T47D (cell line): ENCODE measurements around the gene FAM181B.

Experiments
- DNase-seq, 2 experiments: peaks; one replicate each; pipeline versions ENCODE4 v3.0.0 to v3.0.0-alpha.2; 2011 to 2012; ENCODE audit warnings: low read depth in 1 of 2, low spot score in 1 of 2
- JUND ChIP-seq: IDR thresholded peaks from 2 replicates; pipeline ENCODE4 v1.6.1; 2012; ENCODE audit warnings: low read depth
- in situ Hi-C: cut with HindIII; loops from 2 replicates; pipeline ENCODE4 v1.10.0; 2016; ENCODE audit warnings: low sequenced_read_pairs, low pct_unique_long_range_greater_than_20kb

FAM181B gene, protein sequence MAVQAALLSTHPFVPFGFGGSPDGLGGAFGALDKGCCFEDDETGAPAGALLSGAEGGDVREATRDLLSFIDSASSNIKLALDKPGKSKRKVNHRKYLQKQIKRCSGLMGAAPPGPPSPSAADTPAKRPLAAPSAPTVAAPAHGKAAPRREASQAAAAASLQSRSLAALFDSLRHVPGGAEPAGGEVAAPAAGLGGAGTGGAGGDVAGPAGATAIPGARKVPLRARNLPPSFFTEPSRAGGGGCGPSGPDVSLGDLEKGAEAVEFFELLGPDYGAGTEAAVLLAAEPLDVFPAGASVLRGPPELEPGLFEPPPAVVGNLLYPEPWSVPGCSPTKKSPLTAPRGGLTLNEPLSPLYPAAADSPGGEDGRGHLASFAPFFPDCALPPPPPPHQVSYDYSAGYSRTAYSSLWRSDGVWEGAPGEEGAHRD

DNA sequence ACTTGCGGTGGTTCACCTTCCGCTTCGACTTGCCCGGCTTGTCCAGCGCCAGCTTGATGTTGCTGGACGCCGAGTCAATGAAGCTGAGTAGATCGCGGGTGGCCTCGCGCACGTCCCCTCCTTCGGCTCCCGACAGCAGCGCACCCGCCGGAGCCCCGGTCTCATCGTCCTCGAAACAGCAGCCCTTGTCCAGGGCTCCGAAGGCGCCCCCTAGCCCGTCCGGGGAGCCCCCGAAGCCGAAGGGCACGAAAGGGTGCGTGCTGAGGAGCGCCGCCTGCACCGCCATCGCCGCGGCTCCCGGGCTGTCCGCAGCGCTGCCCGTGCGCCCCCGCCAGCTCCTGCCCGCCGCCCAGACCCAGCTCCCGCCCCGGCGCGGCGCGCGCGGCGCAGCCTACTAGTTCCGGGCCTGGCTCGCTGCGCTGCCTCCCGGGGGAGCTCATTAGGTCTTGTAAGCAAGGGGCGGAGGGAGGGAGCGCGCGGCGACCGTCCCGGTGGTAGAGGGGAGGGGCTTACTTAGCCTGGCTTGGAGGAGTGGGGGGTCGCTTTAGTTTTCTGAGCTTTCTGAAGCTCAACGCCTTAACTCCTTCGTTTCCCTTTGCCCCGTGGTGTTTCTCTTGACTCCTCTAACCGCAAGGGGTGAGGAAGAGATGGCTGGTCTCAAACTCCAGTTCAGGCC lies at the start of gene FAM181B:
Gene FAM181B (minus strand): TSS at position 421 of the 676 bp plus-strand sequence. CDS start 135 bp downstream, at position 286.
- DNase-seq: no peak
- TF ChIP-seq JUND: no peak
- in situ Hi-C loops: no loop called here

DNA sequence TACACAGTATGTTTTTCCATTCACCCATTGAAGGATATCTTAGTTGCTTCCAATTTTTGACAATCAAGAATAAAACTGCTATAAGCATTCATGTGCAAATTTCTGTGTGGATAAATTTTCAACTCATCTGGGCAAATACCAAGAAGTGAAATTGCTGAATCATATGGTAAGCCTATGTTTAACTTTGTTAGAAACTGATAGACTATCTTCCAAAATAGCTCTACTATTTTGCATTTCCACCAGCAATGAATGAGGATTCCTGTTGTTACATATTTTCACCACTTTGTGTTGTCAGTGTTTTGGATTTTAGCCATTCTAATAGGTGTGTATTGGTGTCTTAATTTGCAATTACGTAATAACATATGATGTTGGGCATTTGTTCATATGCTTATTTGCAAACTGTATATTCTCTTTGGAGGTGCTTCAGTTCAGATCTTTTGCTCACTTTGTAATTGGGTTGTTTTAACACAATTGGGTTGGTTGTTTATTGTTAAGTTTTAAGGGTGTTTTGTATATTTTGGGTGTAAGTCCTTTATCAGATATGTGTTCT lies 49.2 kb upstream of the FAM181B start:
- TF ChIP-seq JUND: no peak
- DNase-seq: no peak
- in situ Hi-C loops: no loop called here

DNA sequence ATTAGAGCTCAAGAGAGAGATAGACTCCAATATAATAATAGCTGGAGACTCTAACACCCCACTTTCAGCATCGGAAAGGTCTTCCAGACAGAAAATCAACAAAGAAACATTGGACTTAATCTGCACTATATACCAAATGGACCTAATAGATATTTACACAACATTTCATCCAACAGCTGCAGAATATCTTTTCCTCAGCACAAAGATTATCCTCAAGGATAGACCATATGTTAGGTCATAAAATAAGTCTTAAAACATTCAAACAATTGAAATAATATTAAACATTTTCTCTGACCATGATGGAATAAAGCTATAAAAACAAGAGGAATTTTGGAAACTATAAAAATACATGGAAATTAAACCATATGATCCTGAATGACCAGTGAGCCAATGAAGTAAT lies 45.1 kb upstream of the FAM181B start:
- TF ChIP-seq JUND: no peak
- no peak for DNase-seq

DNA sequence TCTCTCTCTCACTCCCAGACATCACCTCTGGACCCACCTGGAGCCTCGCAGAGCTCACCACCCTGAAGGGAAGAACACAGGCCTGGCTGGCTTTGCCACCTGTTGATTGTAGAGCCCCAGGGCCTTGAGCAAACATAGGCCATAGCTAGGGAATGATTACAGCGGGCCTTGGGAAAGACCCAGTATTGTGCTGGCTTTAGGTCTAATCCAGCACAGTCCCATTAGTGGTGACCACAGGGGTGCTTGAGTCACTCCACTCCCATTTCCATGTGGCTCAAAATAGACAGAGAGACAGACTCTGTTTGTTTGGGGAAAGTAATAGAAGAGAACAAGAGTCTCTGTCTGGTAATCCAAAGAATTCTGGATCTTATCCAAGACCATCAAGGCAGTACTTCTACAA lies 42.7 kb upstream of the FAM181B start:
- in situ Hi-C loops: no loop called here
- DNase-seq: no peak
- TF ChIP-seq JUND: no peak

More for the DNA sequence above, 45.1 kb upstream of the FAM181B start:
- in situ Hi-C loops: no loop called here

DNA sequence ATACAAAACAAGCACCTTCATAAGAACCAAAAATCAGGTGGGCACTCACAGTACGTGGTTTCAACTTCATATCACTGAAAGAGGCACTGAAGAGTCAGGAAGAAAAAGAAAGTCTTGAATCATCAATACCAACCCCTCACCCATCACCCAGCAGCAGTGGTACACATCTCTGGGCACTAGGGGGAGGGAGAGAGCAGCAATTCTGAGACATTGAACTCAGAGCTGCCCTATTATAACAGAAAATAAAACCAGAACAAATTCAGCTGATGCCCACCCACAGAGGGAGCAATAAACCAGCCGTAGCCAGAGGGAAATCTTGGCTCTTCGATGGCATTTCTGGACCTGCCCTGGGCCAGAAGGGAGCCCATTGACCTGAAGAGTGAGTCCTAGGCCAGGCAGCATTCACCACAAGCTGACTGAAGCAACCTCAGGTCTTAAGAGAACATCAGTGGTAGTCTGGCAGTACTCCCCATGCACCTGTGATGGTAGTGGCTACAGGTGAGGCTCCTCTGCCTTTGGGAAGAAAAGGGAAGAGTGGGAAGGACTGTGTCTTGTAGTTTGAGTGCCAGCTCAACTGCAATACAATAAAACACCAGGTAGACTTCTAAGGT lies 42.2 kb upstream of the FAM181B start:
- in situ Hi-C loops: no loop called here
- peak in 1 of 2 experiments; percentile 75 for DNase-seq
- no peak for TF ChIP-seq JUND

DNA sequence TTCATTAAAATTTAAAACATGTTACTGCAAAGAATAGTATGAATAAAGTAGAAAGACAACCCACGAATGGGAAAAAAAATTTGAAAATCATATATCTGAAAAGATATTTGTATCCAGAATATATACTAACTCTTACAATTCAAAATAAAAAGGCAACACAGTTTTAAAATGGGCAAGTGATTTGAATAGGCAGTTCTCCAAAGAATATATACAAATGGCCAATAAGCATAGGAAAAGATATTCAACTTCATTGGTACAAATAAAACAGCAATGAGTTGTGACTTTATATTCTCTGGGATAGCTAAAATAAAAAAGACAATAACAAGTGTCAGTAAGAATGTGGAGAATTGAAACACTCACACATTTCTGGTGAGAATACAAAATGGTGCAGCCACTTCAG lies 41.6 kb upstream of the FAM181B start:
- in situ Hi-C loops: no loop called here
- TF ChIP-seq JUND: no peak
- no peak for DNase-seq

DNA sequence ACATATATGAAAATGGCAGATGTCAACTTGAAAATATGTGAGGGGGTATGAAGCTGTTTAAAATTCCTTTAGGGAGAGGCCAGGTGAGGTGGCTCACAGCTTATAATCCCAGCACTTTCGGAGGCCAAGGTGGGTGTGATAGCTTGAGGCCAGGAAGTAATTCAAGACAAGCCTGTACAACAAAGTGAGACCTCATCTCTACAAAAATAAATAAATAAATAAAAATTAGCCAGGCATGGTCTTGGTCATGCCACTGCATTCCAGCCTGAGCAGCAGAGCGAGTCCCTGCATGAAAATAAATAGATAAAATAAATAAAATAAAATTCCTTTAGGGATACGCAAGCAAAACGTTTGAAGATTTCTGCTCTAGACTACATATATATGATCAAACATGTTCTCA lies 38.1 kb upstream of the FAM181B start:
- in situ Hi-C loops: no loop called here
- peak in 1 of 2 experiments; percentile 81 for DNase-seq
- peak; percentile 91 for TF ChIP-seq JUND

DNA sequence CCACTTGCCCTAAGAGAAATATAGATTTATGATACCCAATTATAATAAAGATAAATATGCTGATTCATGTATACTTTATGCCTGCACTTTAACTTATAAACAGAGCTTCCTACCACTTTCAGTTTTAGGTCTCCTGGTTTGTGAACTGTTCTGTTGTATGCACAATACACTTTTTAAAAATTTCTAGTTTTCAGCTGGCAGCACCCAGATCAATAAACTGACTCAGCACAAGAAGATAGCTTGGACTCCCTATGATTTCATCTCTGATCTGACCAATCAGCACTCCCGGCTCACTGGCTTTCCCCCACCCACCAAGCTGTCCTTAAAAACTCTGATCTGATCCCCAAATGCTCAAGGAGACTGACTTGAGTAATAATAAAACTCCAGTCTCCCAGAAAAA lies 33.5 kb upstream of the FAM181B start:
- in situ Hi-C loops: no loop called here
- TF ChIP-seq JUND: no peak
- DNase-seq: no peak

DNA sequence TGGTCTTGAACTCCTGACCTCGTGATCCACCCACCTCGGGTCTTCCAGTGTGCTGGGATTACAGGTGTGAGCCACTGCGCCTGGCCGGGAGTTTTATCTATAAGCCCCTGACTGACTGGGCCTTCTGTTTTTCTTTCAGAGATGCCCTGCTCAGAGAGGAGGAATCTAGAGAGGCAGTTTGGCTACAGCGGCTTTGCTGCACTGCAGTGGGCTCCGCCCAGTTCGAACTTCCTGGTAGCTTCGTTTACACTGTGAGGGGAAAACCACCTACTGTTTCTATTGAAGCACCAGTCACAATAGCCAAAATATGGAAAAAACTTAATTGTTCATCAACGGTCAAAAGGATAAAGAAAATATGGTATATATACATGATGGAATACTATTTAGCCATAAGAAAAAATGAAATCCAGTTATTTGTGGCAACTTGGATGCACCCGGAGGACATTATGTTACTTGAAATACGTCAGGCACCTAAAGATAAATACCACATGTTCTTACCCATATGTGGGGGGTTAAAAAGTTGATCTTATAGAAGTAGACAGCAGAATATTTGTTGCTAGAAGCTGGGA lies 31.9 kb upstream of the FAM181B start:
- no peak for TF ChIP-seq JUND
- no peak for DNase-seq
- in situ Hi-C loops: no loop called here

DNA sequence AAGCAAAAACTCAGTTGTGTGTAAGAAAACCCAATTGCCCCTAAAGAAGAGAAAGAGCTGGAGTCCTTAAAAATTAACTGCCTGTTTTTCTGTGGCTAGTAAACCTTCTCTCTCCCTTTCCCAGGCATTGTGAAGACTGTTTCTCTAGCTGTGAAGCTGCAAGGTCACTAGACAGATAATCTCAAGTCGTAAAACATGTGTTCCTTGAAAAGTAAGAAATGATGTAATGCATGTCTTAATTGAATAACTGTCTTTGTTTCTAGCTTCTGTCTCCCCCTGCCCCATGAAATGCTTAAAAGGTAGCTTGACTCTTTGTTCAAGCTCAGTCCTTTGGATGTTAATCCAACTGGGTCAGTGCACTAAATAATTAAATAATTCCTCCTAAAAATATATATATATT lies 29.5 kb upstream of the FAM181B start:
- DNase-seq: no peak
- in situ Hi-C loops: no loop called here
- no peak for TF ChIP-seq JUND

DNA sequence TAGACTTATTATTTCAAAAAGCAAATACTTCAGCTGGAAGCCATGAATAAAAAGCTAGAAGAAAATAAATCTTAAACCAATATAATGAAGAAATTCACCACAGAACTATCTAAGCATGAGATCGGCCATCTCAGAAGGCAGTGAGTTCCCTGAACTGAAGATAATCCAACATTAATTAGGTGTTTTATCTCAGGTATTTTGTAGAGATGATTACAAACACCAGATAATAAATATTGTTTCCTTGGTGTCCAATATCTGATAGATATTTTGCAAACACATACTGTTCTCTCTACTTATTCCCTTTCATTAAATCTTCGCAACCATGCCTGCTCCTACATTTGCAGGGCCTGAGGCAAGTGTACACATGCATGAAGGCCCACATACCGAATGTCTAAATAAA lies 26.0 kb upstream of the FAM181B start:
- in situ Hi-C loops: no loop called here
- peak; percentile 94 for TF ChIP-seq JUND
- peak in 1 of 2 experiments; percentile 40 for DNase-seq

DNA sequence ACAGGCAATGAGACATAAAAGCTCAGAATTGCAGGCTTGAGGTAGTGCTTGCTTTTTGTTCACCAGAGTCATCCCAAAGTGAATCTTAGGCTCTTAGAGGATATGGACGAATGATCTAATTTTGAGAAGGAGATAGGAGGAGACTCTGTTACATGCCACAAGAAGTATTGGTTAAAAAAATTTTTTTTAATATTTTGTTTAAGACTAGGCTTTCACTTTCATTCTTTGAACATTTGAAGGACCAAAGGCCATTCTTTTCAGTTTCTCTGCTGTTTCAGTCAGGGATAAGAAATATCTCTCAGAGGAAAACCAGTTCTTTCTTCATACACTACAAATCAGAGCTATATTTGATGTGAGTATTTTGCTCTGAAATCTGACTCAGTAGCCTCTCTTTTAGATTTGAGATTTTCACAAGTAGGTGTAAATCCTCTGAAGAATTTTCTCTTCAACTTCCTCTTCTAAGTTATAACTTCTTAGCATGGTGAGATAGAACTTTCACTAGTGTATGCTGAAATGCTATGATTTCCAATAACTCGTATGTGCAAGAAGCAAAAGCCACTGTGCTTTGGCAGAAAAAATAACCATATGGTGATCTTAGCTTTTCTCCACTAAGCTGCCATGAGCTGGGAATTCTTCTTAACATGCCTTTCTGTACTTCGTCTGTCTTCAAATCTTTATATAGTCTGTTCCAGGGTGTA lies 24.1 kb upstream of the FAM181B start:
- in situ Hi-C loops: no loop called here
- DNase-seq: no peak
- no peak for TF ChIP-seq JUND
